ENCODE measurements around the gene RGS2.

The RGS2 gene

DNA sequence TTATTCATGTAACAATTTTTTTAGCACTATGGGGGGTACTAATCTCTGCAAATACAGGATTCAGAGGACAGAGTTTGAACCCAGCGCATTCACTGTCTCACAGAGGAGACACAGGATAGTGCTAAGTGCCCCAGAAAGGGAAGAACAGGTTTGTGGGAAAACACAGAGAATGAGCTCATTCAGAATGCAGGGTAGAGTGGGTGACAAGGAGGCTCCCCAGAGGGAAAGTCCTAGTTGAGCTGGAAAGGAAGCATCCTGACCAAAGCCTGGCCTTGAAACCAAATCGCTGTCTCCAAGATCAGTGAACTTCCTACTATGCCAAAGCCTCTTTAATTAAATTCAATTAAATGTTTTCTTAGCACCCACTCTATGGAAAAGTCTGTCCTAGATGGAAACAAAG, 19.0 kb upstream of the RGS2 start:
- no peak overlapping the region for H3K4me3 ChIP-seq (ENCODE audit: low read depth, low read length)
- TF ChIP-seq, protein P1, sequence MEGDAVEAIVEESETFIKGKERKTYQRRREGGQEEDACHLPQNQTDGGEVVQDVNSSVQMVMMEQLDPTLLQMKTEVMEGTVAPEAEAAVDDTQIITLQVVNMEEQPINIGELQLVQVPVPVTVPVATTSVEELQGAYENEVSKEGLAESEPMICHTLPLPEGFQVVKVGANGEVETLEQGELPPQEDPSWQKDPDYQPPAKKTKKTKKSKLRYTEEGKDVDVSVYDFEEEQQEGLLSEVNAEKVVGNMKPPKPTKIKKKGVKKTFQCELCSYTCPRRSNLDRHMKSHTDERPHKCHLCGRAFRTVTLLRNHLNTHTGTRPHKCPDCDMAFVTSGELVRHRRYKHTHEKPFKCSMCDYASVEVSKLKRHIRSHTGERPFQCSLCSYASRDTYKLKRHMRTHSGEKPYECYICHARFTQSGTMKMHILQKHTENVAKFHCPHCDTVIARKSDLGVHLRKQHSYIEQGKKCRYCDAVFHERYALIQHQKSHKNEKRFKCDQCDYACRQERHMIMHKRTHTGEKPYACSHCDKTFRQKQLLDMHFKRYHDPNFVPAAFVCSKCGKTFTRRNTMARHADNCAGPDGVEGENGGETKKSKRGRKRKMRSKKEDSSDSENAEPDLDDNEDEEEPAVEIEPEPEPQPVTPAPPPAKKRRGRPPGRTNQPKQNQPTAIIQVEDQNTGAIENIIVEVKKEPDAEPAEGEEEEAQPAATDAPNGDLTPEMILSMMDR (IDR thresholded peaks at IDR 0.05; ENCODE audit: low read depth, low read length) = no peak
- in situ Hi-C loops (cut with HindIII; ENCODE audit: low sequenced_read_pairs) = no loop called here
- no peak for DNase-seq (ENCODE audit: low read depth, low spot score)

DNA sequence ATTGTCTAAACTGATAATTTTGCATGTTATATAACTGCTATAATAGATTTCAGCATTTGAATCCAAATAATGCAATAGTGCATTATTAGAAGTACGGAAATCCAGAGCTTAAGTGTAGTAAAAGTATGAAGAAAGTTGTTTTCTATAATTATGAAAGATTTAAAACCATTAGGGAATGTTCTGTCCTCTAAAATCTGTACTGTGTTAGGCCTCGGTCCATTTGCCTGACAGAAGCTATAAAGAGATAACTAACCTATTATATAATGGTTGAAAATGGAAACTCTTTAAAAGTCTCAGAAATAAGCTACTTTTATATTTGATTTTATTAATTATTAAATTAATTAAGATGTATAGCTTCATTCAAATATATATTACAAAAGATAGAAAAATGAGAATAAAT, 16.2 kb upstream of the RGS2 start:
- DNase-seq (ENCODE audit: low read depth, low spot score) = no peak
- in situ Hi-C loops (cut with HindIII; ENCODE audit: low sequenced_read_pairs) = no loop called here
- TF ChIP-seq, protein P1 (IDR thresholded peaks at IDR 0.05; ENCODE audit: low read depth, low read length) = no peak
- H3K4me3 ChIP-seq (ENCODE audit: low read depth, low read length) = no peak overlapping the region

DNA sequence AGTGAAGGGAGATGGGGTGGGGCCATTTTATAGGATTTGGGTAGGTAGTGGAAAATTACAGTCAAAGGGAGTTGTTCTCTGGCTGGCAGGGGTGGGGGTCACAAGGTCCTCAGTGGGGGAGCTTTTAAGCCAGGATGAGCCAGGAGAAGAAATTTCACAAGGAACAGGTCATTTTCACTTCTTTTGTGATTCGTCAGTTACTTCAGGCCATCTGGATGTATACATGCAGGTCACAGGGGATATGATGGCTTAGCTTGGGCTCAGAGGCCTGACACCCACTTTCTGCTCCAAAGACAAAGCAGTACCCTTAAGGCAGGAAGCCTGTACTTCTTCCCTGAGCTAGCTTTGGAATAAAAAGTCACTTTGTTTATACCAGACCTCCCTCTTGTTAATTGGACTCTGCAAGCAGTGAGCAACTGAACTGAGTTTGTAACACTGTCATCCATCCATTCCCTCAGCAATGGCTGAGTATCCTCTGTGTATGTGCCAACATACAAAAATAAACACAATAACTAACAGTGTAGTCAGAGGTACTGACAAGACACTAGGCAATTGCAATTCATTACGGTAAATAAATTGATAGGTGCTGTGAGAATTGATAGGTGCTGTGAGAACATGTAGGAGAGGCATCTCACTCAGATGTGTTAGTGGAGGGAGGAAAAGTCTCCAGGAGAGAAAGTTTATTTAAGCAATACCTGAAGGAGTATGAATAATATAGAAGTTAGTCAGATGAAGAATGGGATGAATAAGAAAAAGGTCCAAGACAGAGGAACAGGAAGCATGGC, 14.7 kb upstream of the RGS2 start:
- in situ Hi-C loops (cut with HindIII; ENCODE audit: low sequenced_read_pairs) = no loop called here
- TF ChIP-seq, protein P1 (IDR thresholded peaks at IDR 0.05; ENCODE audit: low read depth, low read length) = no peak
- no peak for DNase-seq (ENCODE audit: low read depth, low spot score)
- H3K4me3 ChIP-seq (ENCODE audit: low read depth, low read length) = no peak overlapping the region

DNA sequence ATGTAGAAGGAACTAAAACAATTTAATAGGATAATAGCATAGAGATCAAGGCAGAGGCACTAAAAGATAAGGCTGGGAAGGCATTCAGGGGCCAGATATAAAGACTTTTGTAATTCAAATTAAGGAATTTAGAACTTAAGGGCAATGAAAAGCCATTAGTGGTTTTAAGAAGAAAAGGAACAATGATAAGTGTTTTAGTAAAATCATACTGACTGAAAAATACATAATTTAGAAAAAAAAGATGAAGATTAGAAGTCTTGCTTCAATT, 14.1 kb upstream of the RGS2 start:
- TF ChIP-seq, protein P1 (IDR thresholded peaks at IDR 0.05; ENCODE audit: low read depth, low read length) = no peak
- no peak overlapping the region for H3K4me3 ChIP-seq (ENCODE audit: low read depth, low read length)
- in situ Hi-C loops (cut with HindIII; ENCODE audit: low sequenced_read_pairs) = no loop called here
- DNase-seq (ENCODE audit: low read depth, low spot score) = no peak

DNA sequence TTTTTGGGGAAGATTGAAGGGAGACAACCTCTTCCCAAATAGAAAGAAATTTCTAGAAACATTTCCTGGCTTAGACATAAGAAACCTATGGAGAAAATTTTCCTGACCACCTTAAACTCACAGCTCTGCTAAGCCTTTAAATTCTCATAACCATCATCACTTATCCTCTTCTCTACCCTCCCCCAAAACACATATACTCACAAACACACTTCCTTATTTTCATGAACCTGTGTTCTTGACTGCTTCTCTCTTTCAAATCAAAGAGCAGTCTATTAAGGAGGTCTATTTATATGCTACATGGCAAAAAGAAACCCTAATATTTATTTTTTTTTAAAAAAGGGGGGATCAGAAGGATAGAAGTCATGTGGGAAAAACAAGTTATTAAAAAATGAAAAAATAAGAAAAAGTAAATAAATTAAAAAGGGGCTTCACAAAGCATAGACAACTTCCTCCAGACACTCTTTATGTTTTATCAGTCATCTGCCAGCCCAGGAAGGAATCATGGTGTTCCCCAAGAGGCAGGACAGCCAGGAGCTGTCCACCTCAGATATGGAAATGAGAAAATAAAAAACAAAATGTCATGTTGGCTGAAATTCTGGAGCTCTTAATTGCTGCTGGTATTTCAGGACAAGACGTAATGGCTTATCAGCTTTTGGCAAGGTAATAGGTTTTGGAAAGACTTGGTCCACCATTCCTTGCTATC, 12.8 kb upstream of the RGS2 start:
- in situ Hi-C loops (cut with HindIII; ENCODE audit: low sequenced_read_pairs) = no loop called here
- H3K4me3 ChIP-seq (ENCODE audit: low read depth, low read length) = no peak overlapping the region
- TF ChIP-seq, protein P1 (IDR thresholded peaks at IDR 0.05; ENCODE audit: low read depth, low read length) = no peak
- no peak for DNase-seq (ENCODE audit: low read depth, low spot score)

DNA sequence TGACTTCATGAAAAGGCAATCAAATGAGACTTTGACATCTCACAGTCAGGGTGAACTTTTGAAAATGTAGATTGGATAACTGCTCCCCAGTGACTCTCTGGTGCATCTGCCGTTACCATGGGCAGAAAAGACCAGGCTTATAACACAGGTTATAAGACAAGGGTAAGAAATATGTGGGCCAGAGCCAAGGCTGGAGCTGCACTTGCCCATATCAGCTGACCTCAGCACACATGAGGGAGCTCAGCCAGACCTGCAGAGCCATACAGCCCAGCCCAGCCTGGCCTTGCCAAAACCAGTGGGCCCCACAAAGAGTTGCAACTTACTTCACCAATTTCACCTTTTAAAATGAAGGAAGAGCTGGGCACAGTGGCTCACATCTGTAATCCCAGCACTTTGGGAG, 11.7 kb upstream of the RGS2 start:
- TF ChIP-seq, protein P1 (IDR thresholded peaks at IDR 0.05; ENCODE audit: low read depth, low read length) = no peak
- DNase-seq (ENCODE audit: low read depth, low spot score) = no peak
- no peak overlapping the region for H3K4me3 ChIP-seq (ENCODE audit: low read depth, low read length)
- in situ Hi-C loops (cut with HindIII; ENCODE audit: low sequenced_read_pairs) = no loop called here
